Liver (tissue), 3 donors: Measurements from ENCODE around the gene FAM120B.

ENCODE experiments used
- CTCF ChIP-seq: fragments of 150-350 bp; IDR thresholded peaks from 2 replicates; pipeline ENCODE4 v1.5.1; 2017; ENCODE audit warnings: improper control_type of control experiment, low read depth, low read length; ENCODE audit not compliant: missing input control
- EGR1 ChIP-seq, 2 donors: IDR thresholded peaks; 2 replicates each; pipeline ENCODE4 v1.6.1; 2016 to 2018; ENCODE audit warnings: antibody characterized with exemption in 2 of 2, low read depth in 2 of 2
- MAX ChIP-seq: IDR thresholded peaks from 2 replicates; pipeline ENCODE4 v1.6.1; 2016; ENCODE audit warnings: antibody characterized with exemption
- RAD21 ChIP-seq, 2 donors: IDR thresholded peaks; 2 replicates each; pipeline ENCODE4 v1.6.1; 2016; ENCODE audit warnings: antibody characterized with exemption in 2 of 2, mild to moderate bottlenecking in 2 of 2
- RXRA ChIP-seq, 2 donors: IDR thresholded peaks; 2 replicates each; pipeline ENCODE4 v1.6.1; 2017 to 2018; ENCODE audit warnings: antibody characterized with exemption in 2 of 2, mild to moderate bottlenecking in 1 of 2
- TAF1 ChIP-seq: conservative IDR thresholded peaks from 2 replicates; pipeline ENCODE4 v1.6.1; 2016; ENCODE audit warnings: antibody characterized with exemption, mild to moderate bottlenecking
- donor health status: healthy.
- donor health status: healthy.

- TF ChIP-seq CTCF: peak; percentile 22
- TF ChIP-seq EGR1 (IDR thresholded peaks at IDR 0.05; ENCODE audit: low read depth in 2 of 2): no peak
- TF ChIP-seq RXRA (IDR thresholded peaks at IDR 0.05): no peak
- no peak for TF ChIP-seq TAF1
- peak; percentile 71 to 73 for TF ChIP-seq RAD21 (IDR thresholded peaks at IDR 0.05)
- TF ChIP-seq MAX: no peak
Observed at GRCh38 chr6:170292407-170293158, 14.0 kb upstream of the FAM120B start.
